Neural progenitor cell (in vitro differentiated cells): Measurements from ENCODE around the gene NEDD9.

ENCODE experiments used
- EZH2 ChIP-seq: fragments of 200-600 bp; sonication (generic); IDR thresholded peaks from 2 replicates; pipeline ENCODE4 v1.6.1; 2017; ENCODE audit warnings: antibody characterized with exemption, mild to moderate bottlenecking, moderate library complexity
- TF ChIP-seq, protein P1 (sequence below): fragments of 200-600 bp; sonication (generic); IDR thresholded peaks from 2 replicates; pipeline ENCODE4 v1.5.1; 2017; ENCODE audit warnings: antibody characterized with exemption, mild to moderate bottlenecking

DNA sequence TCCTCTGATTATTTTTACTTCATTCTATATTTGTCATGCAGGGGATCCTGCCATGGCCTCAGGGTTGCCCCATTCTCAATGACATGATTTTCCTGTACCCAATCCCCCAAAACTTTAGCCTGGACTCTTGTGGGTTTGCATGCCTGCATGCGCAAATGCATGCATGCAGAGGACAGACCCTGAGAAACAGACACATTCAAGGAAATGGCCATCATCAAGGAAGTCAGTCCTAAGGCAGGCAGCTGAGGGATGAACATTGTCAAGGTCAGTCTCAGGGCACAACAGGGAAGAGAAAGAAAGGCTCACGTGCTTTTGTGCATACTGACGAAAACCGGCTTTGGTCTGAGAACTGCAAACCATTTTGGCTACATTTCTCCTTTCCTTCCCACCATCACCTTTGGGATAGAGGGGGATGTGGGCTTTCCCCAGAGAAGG is 13.1 kb downstream of the NEDD9 start:
- TF ChIP-seq, protein P1, sequence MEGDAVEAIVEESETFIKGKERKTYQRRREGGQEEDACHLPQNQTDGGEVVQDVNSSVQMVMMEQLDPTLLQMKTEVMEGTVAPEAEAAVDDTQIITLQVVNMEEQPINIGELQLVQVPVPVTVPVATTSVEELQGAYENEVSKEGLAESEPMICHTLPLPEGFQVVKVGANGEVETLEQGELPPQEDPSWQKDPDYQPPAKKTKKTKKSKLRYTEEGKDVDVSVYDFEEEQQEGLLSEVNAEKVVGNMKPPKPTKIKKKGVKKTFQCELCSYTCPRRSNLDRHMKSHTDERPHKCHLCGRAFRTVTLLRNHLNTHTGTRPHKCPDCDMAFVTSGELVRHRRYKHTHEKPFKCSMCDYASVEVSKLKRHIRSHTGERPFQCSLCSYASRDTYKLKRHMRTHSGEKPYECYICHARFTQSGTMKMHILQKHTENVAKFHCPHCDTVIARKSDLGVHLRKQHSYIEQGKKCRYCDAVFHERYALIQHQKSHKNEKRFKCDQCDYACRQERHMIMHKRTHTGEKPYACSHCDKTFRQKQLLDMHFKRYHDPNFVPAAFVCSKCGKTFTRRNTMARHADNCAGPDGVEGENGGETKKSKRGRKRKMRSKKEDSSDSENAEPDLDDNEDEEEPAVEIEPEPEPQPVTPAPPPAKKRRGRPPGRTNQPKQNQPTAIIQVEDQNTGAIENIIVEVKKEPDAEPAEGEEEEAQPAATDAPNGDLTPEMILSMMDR = no peak
- TF ChIP-seq EZH2 = no peak
